ENCODE measurements around the gene CFAP299.

CFAP299 gene

GRCh38 chr4:80409809-80410208, 74.3 kb downstream of the CFAP299 start:
- Histone ChIP-seq H3K4me3 (ENCODE audit: low read length in 2 of 2) (no peak overlapping the region), H2AFZ (ENCODE audit: low read length) (no peak overlapping the region), H3K23ac (ENCODE audit: low read depth, low read length, poor library complexity) (no peak overlapping the region), H3K9ac (ENCODE audit: low read depth, low read length, poor library complexity) (no peak overlapping the region), H4K8ac (ENCODE audit: low read depth, low read length) (no peak overlapping the region), H3K27me3 (ENCODE audit: control insufficient read depth in 3 of 3, insufficient read depth in 3 of 3, low read depth in 1 of 3, low read length in 3 of 3) (no peaks in the 10 kb centered on the region), H2BK120ac (ENCODE audit: low read depth, low read length) (no peak overlapping the region), H3K4ac (ENCODE audit: low read length) (no peak overlapping the region), H3K4me2 (ENCODE audit: insufficient read depth, low read length, poor library complexity, severe bottlenecking) (no peak overlapping the region), H3K27ac (replicated peaks; ENCODE audit: low read length) (no peak overlapping the region), H3K4me1 (ENCODE audit: control insufficient read depth in 2 of 2, insufficient read depth in 1 of 2, low read depth in 1 of 2, low read length in 2 of 2) (no peaks in the 10 kb centered on the region), H2BK15ac (ENCODE audit: low read length) (no peak overlapping the region), H3K9me3 (replicated peaks in 1 of 2; ENCODE audit: control insufficient read depth in 2 of 2, insufficient read depth in 1 of 2, low read depth in 1 of 2, low read length in 2 of 2) (no peaks in the 10 kb centered on the region), H2BK5ac (ENCODE audit: low read length) (no peak overlapping the region), H4K91ac (ENCODE audit: low read depth, low read length, poor library complexity) (no peak overlapping the region), H3K36me3 (replicated peaks in 1 of 2; ENCODE audit: control insufficient read depth in 2 of 2, insufficient read depth in 2 of 2, low read length in 2 of 2) (no peaks in the 10 kb centered on the region), H3K79me1 (ENCODE audit: low read depth, low read length) (no peaks in the 10 kb centered on the region), H3K18ac (ENCODE audit: low read length) (no peak overlapping the region), H3K14ac (ENCODE audit: low read length) (no peak overlapping the region), H2BK12ac (ENCODE audit: low read length) (no peak overlapping the region), H2AK5ac (ENCODE audit: low read depth, low read length) (no peak overlapping the region)
- no peak for DNase-seq (ENCODE audit: low spot score)
- no CpG with 5 or more reads among the region's 2 CpGs for WGBS, 2 donors (ENCODE audit: extremely low coverage in 2 of 2, insufficient read length in 2 of 2, insufficient replicate concordance in 1 of 2)

GRCh38 chr4:80412322-80412721, 76.8 kb downstream of the CFAP299 start:
- H3K9me3 ChIP-seq (replicated peaks in 1 of 2; ENCODE audit: control insufficient read depth in 2 of 2, insufficient read depth in 1 of 2, low read depth in 1 of 2, low read length in 2 of 2): no peaks in the 10 kb centered on the region
- no peak overlapping the region for H3K18ac ChIP-seq (ENCODE audit: low read length)
- H3K14ac ChIP-seq (ENCODE audit: low read length): no peak overlapping the region
- H3K4me3 ChIP-seq (ENCODE audit: low read length in 2 of 2): no peak overlapping the region
- H3K27ac ChIP-seq (replicated peaks; ENCODE audit: low read length): no peak overlapping the region
- no peak overlapping the region for H4K8ac ChIP-seq (ENCODE audit: low read depth, low read length)
- no peak overlapping the region for H2AK5ac ChIP-seq (ENCODE audit: low read depth, low read length)
- no peaks in the 10 kb centered on the region for H3K79me1 ChIP-seq (ENCODE audit: low read depth, low read length)
- H3K27me3 ChIP-seq (ENCODE audit: control insufficient read depth in 3 of 3, insufficient read depth in 3 of 3, low read depth in 1 of 3, low read length in 3 of 3): no peaks in the 10 kb centered on the region
- H2BK120ac ChIP-seq (ENCODE audit: low read depth, low read length): no peak overlapping the region
- no peak overlapping the region for H3K23ac ChIP-seq (ENCODE audit: low read depth, low read length, poor library complexity)
- H2AFZ ChIP-seq (ENCODE audit: low read length): no peak overlapping the region
- no peak overlapping the region for H3K4ac ChIP-seq (ENCODE audit: low read length)
- H3K4me1 ChIP-seq (ENCODE audit: control insufficient read depth in 2 of 2, insufficient read depth in 1 of 2, low read depth in 1 of 2, low read length in 2 of 2): no peaks in the 10 kb centered on the region
- H3K4me2 ChIP-seq (ENCODE audit: insufficient read depth, low read length, poor library complexity, severe bottlenecking): no peak overlapping the region
- no peak overlapping the region for H2BK5ac ChIP-seq (ENCODE audit: low read length)
- WGBS, 2 donors (ENCODE audit: extremely low coverage in 2 of 2, insufficient read length in 2 of 2, insufficient replicate concordance in 1 of 2): no CpG with 5 or more reads among the region's 2 CpGs
- no peak overlapping the region for H2BK12ac ChIP-seq (ENCODE audit: low read length)
- no peak overlapping the region for H4K91ac ChIP-seq (ENCODE audit: low read depth, low read length, poor library complexity)
- no peak overlapping the region for H3K9ac ChIP-seq (ENCODE audit: low read depth, low read length, poor library complexity)
- no peak for DNase-seq (ENCODE audit: low spot score)
- H3K36me3 ChIP-seq (replicated peaks in 1 of 2; ENCODE audit: control insufficient read depth in 2 of 2, insufficient read depth in 2 of 2, low read length in 2 of 2): no peaks in the 10 kb centered on the region
- H2BK15ac ChIP-seq (ENCODE audit: low read length): no peak overlapping the region

- Histone ChIP-seq H3K9me3 (replicated peaks in 1 of 2; ENCODE audit: control insufficient read depth in 2 of 2, insufficient read depth in 1 of 2, low read depth in 1 of 2, low read length in 2 of 2) (no peaks in the 10 kb centered on the region), H2AK5ac (ENCODE audit: low read depth, low read length) (no peak overlapping the region), H3K4me2 (ENCODE audit: insufficient read depth, low read length, poor library complexity, severe bottlenecking) (no peak overlapping the region), H2BK5ac (ENCODE audit: low read length) (no peak overlapping the region), H3K23ac (ENCODE audit: low read depth, low read length, poor library complexity) (no peak overlapping the region), H3K79me1 (ENCODE audit: low read depth, low read length) (no peaks in the 10 kb centered on the region), H2BK15ac (ENCODE audit: low read length) (no peak overlapping the region), H3K27ac (replicated peaks; ENCODE audit: low read length) (no peak overlapping the region), H4K91ac (ENCODE audit: low read depth, low read length, poor library complexity) (no peak overlapping the region), H3K36me3 (replicated peaks in 1 of 2; ENCODE audit: control insufficient read depth in 2 of 2, insufficient read depth in 2 of 2, low read length in 2 of 2) (no peaks in the 10 kb centered on the region), H2BK120ac (ENCODE audit: low read depth, low read length) (no peak overlapping the region), H3K14ac (ENCODE audit: low read length) (no peak overlapping the region), H3K18ac (ENCODE audit: low read length) (no peak overlapping the region), H3K4ac (ENCODE audit: low read length) (no peak overlapping the region), H3K27me3 (ENCODE audit: control insufficient read depth in 3 of 3, insufficient read depth in 3 of 3, low read depth in 1 of 3, low read length in 3 of 3) (no peaks in the 10 kb centered on the region), H3K9ac (ENCODE audit: low read depth, low read length, poor library complexity) (no peak overlapping the region), H2BK12ac (ENCODE audit: low read length) (no peak overlapping the region), H2AFZ (ENCODE audit: low read length) (no peak overlapping the region), H3K4me3 (ENCODE audit: low read length in 2 of 2) (no peak overlapping the region), H4K8ac (ENCODE audit: low read depth, low read length) (no peak overlapping the region), H3K4me1 (ENCODE audit: control insufficient read depth in 2 of 2, insufficient read depth in 1 of 2, low read depth in 1 of 2, low read length in 2 of 2) (no peaks in the 10 kb centered on the region)
- WGBS, 2 donors (ENCODE audit: extremely low coverage in 2 of 2, insufficient read length in 2 of 2, insufficient replicate concordance in 1 of 2): no CpG with 5 or more reads among the region's 2 CpGs
- DNase-seq (ENCODE audit: low spot score): no peak
These were observed 77.6 kb downstream of the CFAP299 start for GRCh38 chr4:80413086-80413485.

- Histone ChIP-seq H3K23ac (ENCODE audit: low read depth, low read length, poor library complexity) (no peak overlapping the region), H3K36me3 (replicated peaks in 1 of 2; ENCODE audit: control insufficient read depth in 2 of 2, insufficient read depth in 2 of 2, low read length in 2 of 2) (no peaks in the 10 kb centered on the region), H4K91ac (ENCODE audit: low read depth, low read length, poor library complexity) (no peak overlapping the region), H2BK120ac (ENCODE audit: low read depth, low read length) (no peak overlapping the region), H2BK12ac (ENCODE audit: low read length) (no peak overlapping the region), H4K8ac (ENCODE audit: low read depth, low read length) (no peak overlapping the region), H3K4ac (ENCODE audit: low read length) (no peak overlapping the region), H3K79me1 (ENCODE audit: low read depth, low read length) (no peaks in the 10 kb centered on the region), H3K9me3 (replicated peaks in 1 of 2; ENCODE audit: control insufficient read depth in 2 of 2, insufficient read depth in 1 of 2, low read depth in 1 of 2, low read length in 2 of 2) (no peaks in the 10 kb centered on the region), H3K27me3 (ENCODE audit: control insufficient read depth in 3 of 3, insufficient read depth in 3 of 3, low read depth in 1 of 3, low read length in 3 of 3) (no peaks in the 10 kb centered on the region), H2AK5ac (ENCODE audit: low read depth, low read length) (no peak overlapping the region), H2BK15ac (ENCODE audit: low read length) (no peak overlapping the region), H3K9ac (ENCODE audit: low read depth, low read length, poor library complexity) (no peak overlapping the region), H3K4me3 (ENCODE audit: low read length in 2 of 2) (no peak overlapping the region), H3K27ac (replicated peaks; ENCODE audit: low read length) (no peak overlapping the region), H2BK5ac (ENCODE audit: low read length) (no peak overlapping the region), H3K14ac (ENCODE audit: low read length) (no peak overlapping the region), H3K4me1 (ENCODE audit: control insufficient read depth in 2 of 2, insufficient read depth in 1 of 2, low read depth in 1 of 2, low read length in 2 of 2) (no peaks in the 10 kb centered on the region), H2AFZ (ENCODE audit: low read length) (no peak overlapping the region), H3K4me2 (ENCODE audit: insufficient read depth, low read length, poor library complexity, severe bottlenecking) (no peak overlapping the region), H3K18ac (ENCODE audit: low read length) (no peak overlapping the region)
- no CpG with 5 or more reads among the region's 2 CpGs for WGBS, 2 donors (ENCODE audit: extremely low coverage in 2 of 2, insufficient read length in 2 of 2, insufficient replicate concordance in 1 of 2)
- DNase-seq (ENCODE audit: low spot score): no peak
These were observed 81.5 kb downstream of the CFAP299 start for GRCh38 chr4:80417019-80417418.

All from neuronal stem cell (in vitro differentiated cells).